A673 (cell line): ENCODE measurements around the gene WBP4. TPM values are rescaled to one million over a fixed set of nuclear protein-coding genes. Genes with fewer than 3 reads are reported as not detected.
"Not testable (repeated sequence)": the region's sequence is repeated elsewhere in the genome, so short reads cannot be mapped to it uniquely, and the experiment has no call there.

Experiments
- BruUV-seq: library from RNA; stranded (reverse); fragments of 400-500 nt; replicated peaks from 2 replicates; lab custom pipeline; 2021; lab: Mats Ljungman, UMichigan
- CTCF ChIA-PET: fragments of 300-600 bp; sonication (Branson Sonifier 250); formaldehyde crosslinking; loops from one replicate; lab custom pipeline; 2022; ENCODE audit warnings: antibody characterized with exemption; lab: Charles Lee
- POLR2A ChIA-PET: fragments of 300-600 bp; sonication (Branson Sonifier 250); formaldehyde crosslinking; loops from one replicate; lab custom pipeline; 2022; ENCODE audit warnings: antibody characterized with exemption; ENCODE audit not compliant: low non-redundant PET; lab: Charles Lee
- DNase-seq: peaks from one replicate; pipeline ENCODE4 v3.0.0-alpha.2; 2015; ENCODE audit warnings: low spot score
- H3K27ac ChIP-seq: fragments of 200-600 bp; sonication (generic); 2 replicates; pipeline ENCODE4 v1.5.1; 2016; ENCODE audit warnings: mixed run types, low read depth, mild to moderate bottlenecking, mixed read lengths, antibody characterized with exemption, low read length; ENCODE audit not compliant: poor library complexity, severe bottlenecking
- H3K27me3 ChIP-seq: fragments of 200-600 bp; sonication (generic); replicated peaks from 2 replicates; pipeline ENCODE4 v1.6.1; 2017; ENCODE audit warnings: mixed run types, low read depth, mild to moderate bottlenecking, mixed read lengths, antibody characterized with exemption, low read length; ENCODE audit not compliant: insufficient read depth, poor library complexity
- H3K36me3 ChIP-seq: fragments of 200-600 bp; sonication (generic); 2 replicates; pipeline ENCODE4 v1.6.1; 2016; ENCODE audit warnings: mixed run types, mild to moderate bottlenecking, mixed read lengths, antibody characterized with exemption, low read length; ENCODE audit not compliant: insufficient read depth, poor library complexity, severe bottlenecking
- H3K4me1 ChIP-seq: fragments of 200-600 bp; sonication (generic); 2 replicates; pipeline ENCODE4 v1.6.1; 2017; ENCODE audit warnings: mixed run types, mild to moderate bottlenecking, mixed read lengths, antibody characterized with exemption, low read length; ENCODE audit not compliant: insufficient read depth, poor library complexity, severe bottlenecking
- H3K4me3 ChIP-seq: fragments of 200-600 bp; sonication (generic); 2 replicates; pipeline ENCODE4 v1.5.1; 2016; ENCODE audit warnings: low read depth, mixed run types, mild to moderate bottlenecking, mixed read lengths, low read length; ENCODE audit not compliant: poor library complexity, severe bottlenecking
- H3K9me3 ChIP-seq: fragments of 200-600 bp; sonication (generic); 2 replicates; pipeline ENCODE4 v1.6.1; 2016; ENCODE audit warnings: mixed run types, low read depth, mild to moderate bottlenecking, mixed read lengths, antibody characterized with exemption, low read length; ENCODE audit not compliant: poor library complexity, severe bottlenecking
- EZH2 ChIP-seq: fragments of 200-600 bp; sonication (generic); IDR thresholded peaks from 2 replicates; pipeline ENCODE4 v1.6.1; 2017; ENCODE audit warnings: borderline replicate concordance, low read depth, mild to moderate bottlenecking, mixed read lengths, antibody characterized with exemption, low read length; ENCODE audit not compliant: poor library complexity, severe bottlenecking
- intact Hi-C: fragments of 100-400 bp; cut with micrococcal nuclease; formaldehyde crosslinking; loops from one replicate; pipeline ENCODE4 v1.10.0; 2022; ENCODE audit not compliant: unreplicated experiment
- total RNA-seq: library from RNA; stranded (reverse); gene quantifications from 2 replicates; pipeline ENCODE4 v1.2.3, GENCODE V29; 2021
- TF ChIP-seq, protein P1 (sequence below): fragments of 300-800, 200-600 bp; sonication (generic); conservative IDR thresholded peaks from 2 replicates; pipeline ENCODE4 v1.5.1; 2017; ENCODE audit warnings: low read depth, mild to moderate bottlenecking, antibody characterized with exemption, low read length, moderate library complexity, mixed read lengths

The WBP4 gene
- total RNA-seq, 1 experiment from 2014 or later = 12.5 TPM

DNA sequence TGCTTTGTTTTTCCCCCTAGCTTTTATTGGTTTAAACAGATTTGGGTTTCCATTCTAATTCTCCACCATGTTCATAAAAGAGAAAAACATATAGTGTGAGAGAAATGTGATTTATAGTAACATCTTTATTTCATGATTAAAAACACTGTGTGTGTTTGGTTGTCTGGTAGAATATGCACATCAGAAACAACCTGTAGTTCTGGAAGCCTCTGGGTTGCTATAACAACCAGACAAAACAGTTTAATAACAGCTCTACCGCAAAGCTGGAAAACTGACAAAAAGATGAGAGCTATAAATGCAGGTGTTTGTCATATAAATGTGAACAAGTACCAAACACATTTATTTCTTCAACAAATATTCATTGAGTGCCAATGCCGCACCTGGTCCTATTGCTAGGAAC is 61.5 kb downstream of the WBP4 start:
- H3K36me3 ChIP-seq = no peaks in the 10 kb centered on the region
- POLR2A ChIA-PET = no interaction called here
- H3K27me3 ChIP-seq = no peaks in the 10 kb centered on the region
- H3K4me1 ChIP-seq = no peaks in the 10 kb centered on the region
- CTCF ChIA-PET = no interaction called here
- H3K9me3 ChIP-seq = no peaks in the 10 kb centered on the region
- no TSS peak for BruUV-seq
- no peak overlapping the region for H3K27ac ChIP-seq
- H3K4me3 ChIP-seq = no peak overlapping the region
- intact Hi-C loops = no loop called here
- no peak for TF ChIP-seq EZH2
- TF ChIP-seq, protein P1, sequence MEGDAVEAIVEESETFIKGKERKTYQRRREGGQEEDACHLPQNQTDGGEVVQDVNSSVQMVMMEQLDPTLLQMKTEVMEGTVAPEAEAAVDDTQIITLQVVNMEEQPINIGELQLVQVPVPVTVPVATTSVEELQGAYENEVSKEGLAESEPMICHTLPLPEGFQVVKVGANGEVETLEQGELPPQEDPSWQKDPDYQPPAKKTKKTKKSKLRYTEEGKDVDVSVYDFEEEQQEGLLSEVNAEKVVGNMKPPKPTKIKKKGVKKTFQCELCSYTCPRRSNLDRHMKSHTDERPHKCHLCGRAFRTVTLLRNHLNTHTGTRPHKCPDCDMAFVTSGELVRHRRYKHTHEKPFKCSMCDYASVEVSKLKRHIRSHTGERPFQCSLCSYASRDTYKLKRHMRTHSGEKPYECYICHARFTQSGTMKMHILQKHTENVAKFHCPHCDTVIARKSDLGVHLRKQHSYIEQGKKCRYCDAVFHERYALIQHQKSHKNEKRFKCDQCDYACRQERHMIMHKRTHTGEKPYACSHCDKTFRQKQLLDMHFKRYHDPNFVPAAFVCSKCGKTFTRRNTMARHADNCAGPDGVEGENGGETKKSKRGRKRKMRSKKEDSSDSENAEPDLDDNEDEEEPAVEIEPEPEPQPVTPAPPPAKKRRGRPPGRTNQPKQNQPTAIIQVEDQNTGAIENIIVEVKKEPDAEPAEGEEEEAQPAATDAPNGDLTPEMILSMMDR = no peak
- DNase-seq = no peak

DNA sequence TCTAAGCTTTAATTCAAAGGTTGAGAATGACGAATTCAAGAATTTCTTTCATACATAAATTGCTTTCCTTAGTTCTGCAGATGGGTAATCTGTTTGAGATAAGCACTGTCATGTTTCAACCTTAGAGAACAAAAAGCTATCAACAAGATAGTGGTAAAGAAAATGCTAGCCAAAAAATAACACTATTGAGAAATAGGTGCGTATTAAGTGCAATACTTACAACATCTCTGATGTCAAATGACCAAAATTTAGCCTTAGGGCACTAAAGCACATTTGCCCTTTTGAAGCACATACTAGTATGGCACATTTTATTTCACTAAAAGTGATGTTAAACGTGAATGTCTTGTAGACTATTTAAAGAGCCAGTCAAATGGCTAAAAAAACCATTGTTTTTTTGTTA is 66.4 kb downstream of the WBP4 start:
- ChIA-PET CTCF (no interaction called here), POLR2A (no interaction called here)
- Histone ChIP-seq H3K36me3 (no peaks in the 10 kb centered on the region), H3K27me3 (no peaks in the 10 kb centered on the region), H3K9me3 (no peaks in the 10 kb centered on the region), H3K27ac (no peak overlapping the region), H3K4me1 (peaks cover 9% of the 10 kb centered on the region), H3K4me3 (no peak overlapping the region)
- no peak for DNase-seq
- intact Hi-C loops = no loop called here
- TF ChIP-seq EZH2 = no peak
- TF ChIP-seq, protein P1 = no peak
- no TSS peak for BruUV-seq

DNA sequence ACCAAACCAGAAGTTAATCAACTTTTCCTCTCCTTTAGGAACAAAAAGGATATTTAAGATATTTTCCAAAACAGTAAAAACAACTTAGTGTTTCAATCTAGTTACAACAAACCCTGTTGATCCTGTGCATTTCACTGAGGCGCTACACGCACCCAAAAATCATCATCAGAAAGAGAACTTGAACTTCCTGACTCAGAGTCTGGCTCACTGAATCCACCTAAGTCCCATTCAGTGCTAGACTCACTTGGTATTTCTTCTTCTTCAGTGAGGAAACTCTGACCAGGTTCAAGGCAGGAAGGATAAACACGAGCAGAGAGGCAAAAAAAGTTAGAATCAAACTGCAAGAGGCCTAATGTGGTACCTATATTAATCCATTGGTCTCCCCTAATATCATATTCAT is 69.0 kb downstream of the WBP4 start:
- H3K27me3 ChIP-seq = no peaks in the 10 kb centered on the region
- no peaks in the 10 kb centered on the region for H3K9me3 ChIP-seq
- ChIA-PET CTCF (no interaction called here), POLR2A (no interaction called here)
- peaks cover 9% of the 10 kb centered on the region for H3K4me1 ChIP-seq
- TF ChIP-seq EZH2 = no peak
- TF ChIP-seq, protein P1 = no peak
- H3K36me3 ChIP-seq = no peaks in the 10 kb centered on the region
- no peak for DNase-seq
- no TSS peak for BruUV-seq
- peak overlapping the region; percentile 21 for H3K4me3 ChIP-seq
- no peak overlapping the region for H3K27ac ChIP-seq
- intact Hi-C loops = loop anchor here (5.0 kb wide), 1 partner anchor 68 kb away; the partner anchor contains the start of gene WBP4

DNA sequence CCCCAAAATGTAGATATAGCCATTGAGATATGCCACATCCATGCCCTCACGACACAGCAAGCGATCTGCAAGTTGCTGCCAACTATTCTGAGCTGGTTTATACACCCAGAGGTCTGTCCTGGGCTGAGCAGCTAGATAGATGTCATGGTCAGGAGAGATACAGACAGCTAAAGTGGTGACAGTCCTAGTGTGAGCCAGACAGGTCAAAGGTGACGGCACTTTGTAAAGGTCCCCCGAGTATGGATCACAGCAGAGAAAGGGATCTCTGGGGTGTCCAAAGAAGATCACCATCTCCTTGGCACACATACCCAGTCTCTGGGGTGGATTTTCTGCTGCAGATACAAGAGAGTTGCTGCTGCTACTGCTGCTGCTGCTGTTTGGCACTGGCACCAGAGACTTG is 69.9 kb downstream of the WBP4 start:
- peak overlapping the region; percentile 61 for H3K4me3 ChIP-seq
- H3K4me1 ChIP-seq, H3K36me3 ChIP-seq, H3K27ac ChIP-seq, H3K9me3 ChIP-seq, POLR2A ChIA-PET, H3K27me3 ChIP-seq, CTCF ChIA-PET, BruUV-seq, DNase-seq: not testable (repeated sequence)
- intact Hi-C loops = loop anchor here (5.0 kb wide), 1 partner anchor 69 kb away; the partner anchor contains the start of gene WBP4

DNA sequence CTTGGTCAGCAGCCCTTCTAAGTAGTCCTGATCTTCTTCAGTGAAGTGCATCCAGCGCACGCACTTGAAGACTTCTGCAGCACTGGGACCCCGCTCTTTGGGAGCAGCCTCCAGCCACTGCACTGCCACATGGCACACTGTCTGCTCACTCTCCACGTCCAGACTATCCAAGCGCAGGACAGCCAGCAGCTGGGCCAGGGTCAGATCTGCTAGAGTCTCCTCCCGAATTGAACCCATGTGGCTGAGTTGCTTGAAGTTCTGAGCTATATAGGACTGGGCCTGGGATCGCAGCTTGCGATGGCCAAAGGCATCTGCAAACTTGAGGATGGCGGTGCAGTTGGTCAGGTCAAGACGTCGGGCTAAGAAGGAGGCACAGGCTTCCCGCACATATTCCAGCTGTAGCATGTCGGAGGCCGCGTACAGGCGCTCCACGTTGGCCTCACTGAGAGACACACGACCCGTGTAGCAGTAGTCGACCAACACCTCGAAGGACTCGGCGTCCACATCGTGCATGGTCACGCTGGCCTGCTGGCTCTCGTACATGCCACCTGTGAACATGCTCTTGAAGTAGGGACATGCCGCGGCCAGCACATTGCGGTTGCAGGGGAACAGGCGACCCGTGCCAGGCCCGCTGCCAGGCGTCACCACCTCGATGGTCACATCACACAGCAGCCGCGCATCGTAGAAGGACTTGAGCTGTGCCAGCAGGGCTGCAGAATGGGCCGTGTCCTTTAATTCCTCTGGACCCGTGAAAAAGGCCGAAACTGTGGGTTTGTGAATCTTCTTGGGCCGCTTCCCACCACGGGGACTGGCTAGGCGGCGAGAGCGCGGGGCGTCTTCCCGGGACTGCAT is 70.6 kb downstream of the WBP4 start:
- peak overlapping the region; percentile 61 for H3K4me3 ChIP-seq
- DNase-seq, POLR2A ChIA-PET, CTCF ChIA-PET, H3K36me3 ChIP-seq, H3K27me3 ChIP-seq, H3K4me1 ChIP-seq, H3K9me3 ChIP-seq: not testable (repeated sequence)
- peak overlapping the region; percentile 77 for H3K27ac ChIP-seq
- intact Hi-C loops = loop anchor here (5.0 kb wide), 1 partner anchor 70 kb away; the partner anchor contains the start of gene WBP4
- BruUV-seq = TSS peak; percentile 45
